K562 (cell line): ENCODE measurements around the gene SNX3.

ENCODE experiments used
- CSDE1 ChIP-seq, 2 experiments: fragments of 450-650 bp; IDR thresholded peaks; 2 replicates each; pipeline ENCODE4 v1.6.1; 2016; ENCODE audit warnings: mild to moderate bottlenecking in 1 of 2
- DPF2 ChIP-seq: fragments of 450-650 bp; IDR thresholded peaks from 2 replicates; pipeline ENCODE4 v1.6.1; 2016
- EP300 ChIP-seq: IDR thresholded peaks from 2 replicates; pipeline ENCODE4 v1.6.1; 2012; ENCODE audit warnings: low read length, improper control_type of control experiment
- MAZ ChIP-seq, 2 experiments: fragments of 450-650 bp in 1 of 2; sonication (generic) in 1 of 2; formaldehyde crosslinking; IDR thresholded peaks in 1 of 2; conservative IDR thresholded peaks in 1 of 2; 2 replicates each; pipeline versions ENCODE4 v1.4.0 to v1.5.0; 2020; ENCODE audit warnings: mild to moderate bottlenecking in 1 of 2, missing genetic modification reagents in 1 of 2
- MYC ChIP-seq, 2 experiments: fragments of 250-450 bp in 1 of 2; sonication (Bioruptor Pico) in 1 of 2; IDR thresholded peaks; 2 replicates each; pipeline versions ENCODE4 v1.5.1 to v1.6.1; 2012 to 2021; ENCODE audit warnings: low read depth in 2 of 2, borderline replicate concordance in 1 of 2, improper control_type of control experiment in 1 of 2, low read length in 1 of 2, mild to moderate bottlenecking in 1 of 2, moderate library complexity in 1 of 2
- PHF21A ChIP-seq: fragments of 450-650 bp; IDR thresholded peaks from 2 replicates; pipeline ENCODE4 v1.6.1; 2017; ENCODE audit warnings: low read depth, borderline replicate concordance
- POLR2A ChIP-seq: fragments of 450-650 bp; conservative IDR thresholded peaks from 2 replicates; pipeline ENCODE4 v1.6.1; 2016
- POLR2AphosphoS5 ChIP-seq: IDR thresholded peaks from 2 replicates; pipeline ENCODE4 v1.6.1; 2011; ENCODE audit warnings: mild to moderate bottlenecking, low read depth, low read length, moderate library complexity; ENCODE audit not compliant: control insufficient read depth, insufficient read depth
- TEAD4 ChIP-seq, 2 experiments: sonication (generic) in 1 of 2; formaldehyde crosslinking in 1 of 2; IDR thresholded peaks; 2 replicates each; pipeline versions ENCODE4 v1.6.1 to v1.8.0; 2012 to 2022; ENCODE audit warnings: borderline replicate concordance in 1 of 2, inconsistent platforms in 1 of 2, low read length in 1 of 2, mild to moderate bottlenecking in 1 of 2, missing genetic modification reagents in 1 of 2
- ZNF561 ChIP-seq: fragments of 450-650 bp; formaldehyde crosslinking; conservative IDR thresholded peaks from 2 replicates; pipeline ENCODE4 v1.4.0; 2020; ENCODE audit warnings: mild to moderate bottlenecking, moderate library complexity
- TF ChIP-seq, protein P1 (sequence below): fragments of 450-650 bp; IDR thresholded peaks from 2 replicates; pipeline ENCODE4 v1.7.0; 2016; ENCODE audit warnings: borderline replicate concordance

DNA sequence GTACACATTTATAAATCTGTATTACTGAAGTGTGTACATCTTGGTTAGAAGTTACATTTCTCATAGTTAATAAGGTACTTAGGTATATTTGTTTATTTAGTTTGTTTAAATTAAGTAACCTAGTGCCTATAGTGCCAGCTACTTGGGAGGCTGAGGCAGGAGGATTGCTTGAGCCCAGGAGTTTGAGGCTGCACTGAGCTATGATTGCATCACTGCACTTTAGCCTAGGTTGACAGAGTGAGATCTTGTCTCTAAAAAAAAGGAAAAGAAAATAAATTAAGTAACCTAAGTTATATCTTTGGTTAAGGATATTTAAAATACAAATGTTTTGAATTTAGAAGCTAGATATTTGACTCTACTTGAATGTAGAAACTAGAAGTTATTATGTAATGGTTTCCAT is 24.5 kb upstream of the SNX3 start:
- TF ChIP-seq MAZ (CRISPR knock-in tag; conservative IDR thresholded peaks at IDR 0.05 in 1 of 2, IDR thresholded peaks at IDR 0.05 in 1 of 2): no peak
- no peak for TF ChIP-seq EP300
- no peak for TF ChIP-seq PHF21A
- no peak for TF ChIP-seq POLR2A
- no peak for TF ChIP-seq POLR2AphosphoS5
- TF ChIP-seq MYC (IDR thresholded peaks at IDR 0.05; ENCODE audit: low read depth, low read length): no peak
- TF ChIP-seq MYC (CRISPR knock-in tag; IDR thresholded peaks at IDR 0.05; ENCODE audit: borderline replicate concordance, low read depth): no peak
- TF ChIP-seq, protein P1, sequence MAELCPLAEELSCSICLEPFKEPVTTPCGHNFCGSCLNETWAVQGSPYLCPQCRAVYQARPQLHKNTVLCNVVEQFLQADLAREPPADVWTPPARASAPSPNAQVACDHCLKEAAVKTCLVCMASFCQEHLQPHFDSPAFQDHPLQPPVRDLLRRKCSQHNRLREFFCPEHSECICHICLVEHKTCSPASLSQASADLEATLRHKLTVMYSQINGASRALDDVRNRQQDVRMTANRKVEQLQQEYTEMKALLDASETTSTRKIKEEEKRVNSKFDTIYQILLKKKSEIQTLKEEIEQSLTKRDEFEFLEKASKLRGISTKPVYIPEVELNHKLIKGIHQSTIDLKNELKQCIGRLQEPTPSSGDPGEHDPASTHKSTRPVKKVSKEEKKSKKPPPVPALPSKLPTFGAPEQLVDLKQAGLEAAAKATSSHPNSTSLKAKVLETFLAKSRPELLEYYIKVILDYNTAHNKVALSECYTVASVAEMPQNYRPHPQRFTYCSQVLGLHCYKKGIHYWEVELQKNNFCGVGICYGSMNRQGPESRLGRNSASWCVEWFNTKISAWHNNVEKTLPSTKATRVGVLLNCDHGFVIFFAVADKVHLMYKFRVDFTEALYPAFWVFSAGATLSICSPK: no peak
- TF ChIP-seq TEAD4 (IDR thresholded peaks at IDR 0.05; ENCODE audit: low read length): no peak
- TF ChIP-seq TEAD4 (CRISPR knock-in tag; IDR thresholded peaks at IDR 0.05; ENCODE audit: borderline replicate concordance): no peak
- no peak for TF ChIP-seq ZNF561
- no peak for TF ChIP-seq CSDE1 (IDR thresholded peaks at IDR 0.05)
- no peak for TF ChIP-seq DPF2
